Upper lobe of left lung (tissue), 4 donors: ENCODE measurements around the gene MED13L.

Source experiments
- EP300 ChIP-seq, 4 donors: sonication (generic); formaldehyde crosslinking; IDR thresholded peaks; one replicate each; pipeline ENCODE4 v1.5.1; 2017; ENCODE audit warnings: antibody characterized with exemption in 4 of 4, control low read depth in 2 of 4
- POLR2A ChIP-seq, 4 donors: fragments of 450-650 bp; IDR thresholded peaks; one replicate each; pipeline ENCODE4 v1.5.1; 2016 to 2017; ENCODE audit warnings: antibody characterized with exemption in 4 of 4, mild to moderate bottlenecking in 2 of 4

- no peak for TF ChIP-seq EP300 (IDR thresholded peaks at IDR 0.05)
- TF ChIP-seq POLR2A (IDR thresholded peaks at IDR 0.05), result no peak
These were observed 287.3 kb downstream of the MED13L start for GRCh38 chr12:115990241-115990640.
